H1 (cell line): ENCODE results near the gene RB1. TPM values are rescaled to one million over a fixed set of nuclear protein-coding genes. Genes with fewer than 3 reads are reported as not detected.

Experiments
- CTCF ChIA-PET: fragments of 300-600 bp; sonication (Branson Sonifier 250); formaldehyde crosslinking; loops from one replicate; lab custom pipeline; 2021; ENCODE audit not compliant: partially characterized antibody; lab: Charles Lee
- POLR2A ChIA-PET: fragments of 300-600 bp; sonication (Branson Sonifier 250); formaldehyde crosslinking; loops from one replicate; lab custom pipeline; 2021; ENCODE audit warnings: inconsistent platforms; ENCODE audit not compliant: partially characterized antibody; lab: Charles Lee
- DNase-seq, 2 experiments: peaks; one replicate each; pipeline versions ENCODE4 v3.0.0 to v3.0.0-alpha.2; 2010 to 2022; ENCODE audit warnings: low spot score in 2 of 2, low read depth in 1 of 2, mixed read lengths in 1 of 2
- FAIRE-seq: peaks from 2 replicates; lab custom pipeline; 2011; peaks lifted over from hg19 to GRCh38; lab: Jason Lieb, UNC
- H2AFZ ChIP-seq: 2 replicates; pipeline ENCODE4 v1.8.1; 2012; ENCODE audit warnings: low read length, inconsistent platforms
- H2AK5ac ChIP-seq: 2 replicates; pipeline ENCODE4 v1.6.1; 2013; ENCODE audit warnings: low read depth, low read length
- H2BK120ac ChIP-seq: replicated peaks from 2 replicates; pipeline ENCODE3; 2013; ENCODE audit warnings: low read depth, low read length, inconsistent platforms
- H2BK12ac ChIP-seq: 2 replicates; pipeline ENCODE4 v1.6.1; 2013; ENCODE audit warnings: low read depth, low read length
- H2BK15ac ChIP-seq: 2 replicates; pipeline ENCODE4 v1.6.1; 2013; ENCODE audit warnings: low read length
- H2BK20ac ChIP-seq: 2 replicates; pipeline ENCODE4 v1.6.1; 2013; ENCODE audit warnings: low read length
- H2BK5ac ChIP-seq: 2 replicates; pipeline ENCODE4 v1.6.1; 2013; ENCODE audit warnings: low read depth, low read length
- H3K14ac ChIP-seq: 2 replicates; pipeline ENCODE4 v1.6.1; 2013; ENCODE audit warnings: inconsistent platforms; ENCODE audit not compliant: insufficient read length
- H3K18ac ChIP-seq: 2 replicates; pipeline ENCODE4 v1.6.1; 2013; ENCODE audit warnings: low read length; ENCODE audit errors: extremely low read depth
- H3K23ac ChIP-seq: 2 replicates; pipeline ENCODE4 v1.6.1; 2013; ENCODE audit warnings: inconsistent platforms; ENCODE audit not compliant: insufficient read length
- H3K23me2 ChIP-seq: 2 replicates; pipeline ENCODE4 v1.6.1; 2013; ENCODE audit warnings: low read depth, low read length
- H3K27ac ChIP-seq: 2 replicates; pipeline ENCODE4 v1.6.1; 2011; ENCODE audit warnings: low read depth, low read length, inconsistent platforms
- H3K27me3 ChIP-seq, 4 experiments: replicated peaks in 1 of 4; 1 replicate in 1 of 4; 2 replicates in 3 of 4; pipeline versions ENCODE4 v1.6.1 to v1.8.1; 2011 to 2013; ENCODE audit warnings: low read length in 3 of 4, mild to moderate bottlenecking in 3 of 4, inconsistent platforms in 2 of 4, mixed read lengths in 2 of 4, moderate library complexity in 1 of 4; ENCODE audit not compliant: control insufficient read depth in 3 of 4, insufficient read depth in 3 of 4; ENCODE audit errors: extremely low read depth in 1 of 4
- H3K36me3 ChIP-seq, 4 experiments: 2 replicates each; pipeline versions ENCODE4 v1.6.1 to v1.8.1; 2011 to 2013; ENCODE audit warnings: mild to moderate bottlenecking in 4 of 4, low read length in 3 of 4, moderate library complexity in 2 of 4, control low read depth in 1 of 4, inconsistent platforms in 1 of 4; ENCODE audit not compliant: insufficient read depth in 4 of 4, control insufficient read depth in 2 of 4
- H3K4ac ChIP-seq: replicated peaks from 2 replicates; pipeline ENCODE3; 2013; ENCODE audit warnings: low read length, low read depth, mixed read lengths, inconsistent platforms; ENCODE audit not compliant: insufficient read length
- H3K4me1 ChIP-seq, 4 experiments: replicated peaks in 1 of 4; 1 replicate in 1 of 4; 2 replicates in 3 of 4; pipeline versions ENCODE4 v1.6.1 to v1.8.1; 2011 to 2013; ENCODE audit warnings: low read length in 3 of 4, inconsistent platforms in 2 of 4, mixed read lengths in 1 of 4; ENCODE audit not compliant: insufficient read depth in 4 of 4, control insufficient read depth in 3 of 4
- H3K4me2 ChIP-seq, 2 experiments: 2 replicates each; pipeline versions ENCODE4 v1.6.1 to v1.8.1; 2011 to 2013; ENCODE audit warnings: low read depth in 2 of 2, low read length in 2 of 2, control low read depth in 1 of 2, inconsistent platforms in 1 of 2, mild to moderate bottlenecking in 1 of 2; ENCODE audit not compliant: insufficient read depth in 1 of 2
- H3K4me3 ChIP-seq, 4 experiments: fragments of 200-600, 300-600 bp in 1 of 4; sonication (generic), shearing (Covaris generic), sonication (Bioruptor Twin) in 1 of 4; 2 replicates each; pipeline versions ENCODE4 v1.5.1 to v1.8.1; 2011 to 2016; ENCODE audit warnings: low read length in 4 of 4, low read depth in 3 of 4, control low read depth in 2 of 4, inconsistent platforms in 2 of 4, mild to moderate bottlenecking in 2 of 4, mixed read lengths in 1 of 4, moderate library complexity in 1 of 4; ENCODE audit not compliant: insufficient read depth in 2 of 4; ENCODE audit errors: extremely low read depth in 1 of 4
- H3K56ac ChIP-seq: replicated peaks from 2 replicates; pipeline ENCODE3; 2013; ENCODE audit warnings: low read depth, mild to moderate bottlenecking, mixed read lengths, low read length, inconsistent platforms; ENCODE audit not compliant: insufficient read length
- H3K79me1 ChIP-seq: 2 replicates; pipeline ENCODE4 v1.6.1; 2013; ENCODE audit warnings: low read depth, low read length, control low read depth
- H3K79me2 ChIP-seq, 2 experiments: 2 replicates each; pipeline versions ENCODE4 v1.6.1 to v1.8.1; 2012 to 2013; ENCODE audit warnings: low read length in 2 of 2, mild to moderate bottlenecking in 2 of 2, inconsistent platforms in 1 of 2; ENCODE audit not compliant: insufficient read depth in 2 of 2, control insufficient read depth in 1 of 2
- H3K9ac ChIP-seq, 4 experiments: replicated peaks in 1 of 4; 1 replicate in 1 of 4; 2 replicates in 3 of 4; pipeline versions ENCODE4 v1.6.1 to v1.8.1; 2011 to 2013; ENCODE audit warnings: low read depth in 3 of 4, low read length in 3 of 4, control low read depth in 2 of 4, mild to moderate bottlenecking in 2 of 4, moderate library complexity in 2 of 4, inconsistent platforms in 1 of 4; ENCODE audit errors: extremely low read depth in 1 of 4
- H3K9me3 ChIP-seq, 2 experiments: 2 replicates each; pipeline versions ENCODE4 v1.6.1 to v1.8.1; 2012 to 2013; ENCODE audit warnings: mild to moderate bottlenecking in 2 of 2, moderate library complexity in 2 of 2, control low read depth in 1 of 2, inconsistent platforms in 1 of 2, low read depth in 1 of 2, low read length in 1 of 2, mixed read lengths in 1 of 2; ENCODE audit not compliant: insufficient read depth in 2 of 2
- H4K20me1 ChIP-seq, 2 experiments: replicated peaks in 1 of 2; 2 replicates each; pipeline versions ENCODE3 to v1.8.1; 2011 to 2013; ENCODE audit warnings: inconsistent platforms in 2 of 2, low read length in 2 of 2, mild to moderate bottlenecking in 1 of 2; ENCODE audit not compliant: insufficient read depth in 2 of 2, control insufficient read depth in 1 of 2
- H4K5ac ChIP-seq: 2 replicates; pipeline ENCODE4 v1.6.1; 2013; ENCODE audit warnings: low read length, low read depth, mixed read lengths, inconsistent platforms; ENCODE audit not compliant: insufficient read length
- H4K8ac ChIP-seq: 2 replicates; pipeline ENCODE4 v1.8.0; 2013; ENCODE audit warnings: mild to moderate bottlenecking, moderate library complexity, low read length, inconsistent platforms; ENCODE audit not compliant: insufficient read depth; ENCODE audit errors: extremely low read depth
- H4K91ac ChIP-seq: replicated peaks from 2 replicates; pipeline ENCODE3; 2013; ENCODE audit warnings: low read length, mixed read lengths, inconsistent platforms; ENCODE audit not compliant: insufficient read length
- BCL11A ChIP-seq, 2 experiments: IDR thresholded peaks; one replicate each; pipeline ENCODE4 v1.6.1; 2011; ENCODE audit warnings: low read depth in 2 of 2, low read length in 2 of 2, mild to moderate bottlenecking in 2 of 2
- BRCA1 ChIP-seq: IDR thresholded peaks from 2 replicates; pipeline ENCODE4 v1.6.1; 2012; ENCODE audit warnings: low read depth, low read length, improper control_type of control experiment
- CBX8 ChIP-seq: fragments of 300-800, 300-1000 bp; sonication (generic); IDR thresholded peaks from 2 replicates; pipeline ENCODE4 v1.7.1; 2016; ENCODE audit warnings: low read depth, low read length, borderline replicate concordance
- CEBPB ChIP-seq: IDR thresholded peaks from 2 replicates; pipeline ENCODE4 v1.6.1; 2012; ENCODE audit warnings: low read depth, low read length
- CHD2 ChIP-seq: IDR thresholded peaks from 2 replicates; pipeline ENCODE4 v1.6.1; 2012; ENCODE audit warnings: low read length, improper control_type of control experiment
- GABPA ChIP-seq: IDR thresholded peaks from 2 replicates; pipeline ENCODE4 v1.6.1; 2011; ENCODE audit warnings: mild to moderate bottlenecking, low read length, moderate library complexity, borderline replicate concordance; ENCODE audit not compliant: insufficient read depth
- GTF2F1 ChIP-seq: IDR thresholded peaks from 2 replicates; pipeline ENCODE4 v1.6.1; 2012; ENCODE audit warnings: low read depth, low read length, improper control_type of control experiment, borderline replicate concordance
- KDM4A ChIP-seq: IDR thresholded peaks from one replicate; pipeline ENCODE4 v1.7.1; 2012; ENCODE audit warnings: low read depth, mild to moderate bottlenecking, moderate library complexity, low read length, inconsistent platforms; ENCODE audit not compliant: severe bottlenecking
- SP1 ChIP-seq: IDR thresholded peaks from 2 replicates; pipeline ENCODE4 v1.6.1; 2011; ENCODE audit warnings: low read depth, low read length
- SP4 ChIP-seq: IDR thresholded peaks from 2 replicates; pipeline ENCODE4 v1.6.1; 2012; ENCODE audit warnings: low read length, inconsistent platforms
- TAF1 ChIP-seq: IDR thresholded peaks from 2 replicates; pipeline ENCODE4 v1.6.1; 2011; ENCODE audit warnings: mild to moderate bottlenecking, low read depth, low read length
- YY1 ChIP-seq: IDR thresholded peaks from 2 replicates; pipeline ENCODE4 v1.6.1; 2011; ENCODE audit warnings: low read depth, mild to moderate bottlenecking, low read length
- WGBS, 2 experiments: shearing (Covaris generic) in 1 of 2; methylation state at CpG; one replicate each; pipeline versions ENCODE4 v1.1.6 to v1.1.7; 2013 to 2015; ENCODE audit warnings: low lambda C conversion rate in 2 of 2, mixed read lengths in 2 of 2, inconsistent platforms in 1 of 2, low coverage in 1 of 2, missing lambda C conversion rate in 1 of 2; ENCODE audit not compliant: insufficient replicate concordance in 2 of 2, insufficient coverage in 1 of 2, insufficient read length in 1 of 2; ENCODE audit errors: extremely low coverage in 1 of 2, missing lambda C conversion rate in 1 of 2; 5-methylcytosine and 5-hydroxymethylcytosine counted together
- polyA plus RNA-seq, 7 experiments: library from polyadenylated mRNA; depleted of rRNA in 3 of 7; stranded (reverse) in 5 of 7; unstranded in 2 of 7; fragments of >200 nt in 5 of 7; fragments of 200-250 nt in 2 of 7; gene quantifications; 1 replicate in 5 of 7; 2 replicates in 1 of 7; 4 replicates in 1 of 7; pipeline versions ENCODE4 v1.2.1 to v1.2.3, GENCODE V29; 2011 to 2013; ENCODE audit warnings: missing spikeins in 2 of 7, mixed read lengths in 2 of 7
- total RNA-seq: library from RNA; stranded (reverse); fragmentation: NEBNext Ultra II Directional; extraction: Animal tissue kit (Norgen Biotek cat#: 25700); gene quantifications from 2 replicates; pipeline ENCODE4 v1.2.1, GENCODE V29; 2021

RB1 gene
- total and polyA plus RNA-seq, 2 of the 8 experiments (the other 6 are each of a cell fraction or from before 2014, with no cell fraction given), result 4.1 to 17.5 TPM

- no peak overlapping the region for H3K4me3 ChIP-seq
- no peaks in the 10 kb centered on the region for H3K9me3 ChIP-seq
- H4K8ac ChIP-seq, result no peak overlapping the region
- H3K23ac ChIP-seq, result no peak overlapping the region
- H2BK120ac ChIP-seq, result no peak overlapping the region
- H4K5ac ChIP-seq, result no peak overlapping the region
- no peak overlapping the region for H3K18ac ChIP-seq
- ChIA-PET POLR2A (no interaction called here), CTCF (interaction anchor here (0.6 kb wide), 1 partner anchor 832 kb away, joined by 3 read pairs; no protein-coding TSS in a partner anchor)
- no peak overlapping the region for H4K91ac ChIP-seq
- no peaks in the 10 kb centered on the region for H4K20me1 ChIP-seq
- no peak for FAIRE-seq
- no peak overlapping the region for H2BK20ac ChIP-seq
- WGBS, 2 experiments, result 88% methylated on average over 2 of the region's 2 CpGs; no CpG with 5 or more reads in 1 of the 2 experiments
- no peaks in the 10 kb centered on the region for H3K27me3 ChIP-seq
- no peaks in the 10 kb centered on the region for H3K23me2 ChIP-seq
- H3K79me2 ChIP-seq, result no peaks in the 10 kb centered on the region
- H3K4me1 ChIP-seq, result no peaks in the 10 kb centered on the region
- H3K4me2 ChIP-seq, result no peak overlapping the region
- no peak overlapping the region for H2BK15ac ChIP-seq
- H2AFZ ChIP-seq, result no peak overlapping the region
- no peak for DNase-seq
- H3K9ac ChIP-seq, result no peak overlapping the region
- no peak overlapping the region for H2BK12ac ChIP-seq
- no peak overlapping the region for H3K56ac ChIP-seq
- H3K36me3 ChIP-seq, result no peaks in the 10 kb centered on the region
- H3K4ac ChIP-seq, result no peak overlapping the region
- H3K14ac ChIP-seq, result no peak overlapping the region
- no peak overlapping the region for H2AK5ac ChIP-seq
- H3K79me1 ChIP-seq, result no peaks in the 10 kb centered on the region
- no peak overlapping the region for H3K27ac ChIP-seq
- no peak overlapping the region for H2BK5ac ChIP-seq
- no peak for TF ChIP-seq GABPA
- no peak for TF ChIP-seq SP1
- TF ChIP-seq BCL11A (IDR thresholded peaks at IDR 0.05; ENCODE audit: low read depth in 2 of 2, low read length in 2 of 2), result no peak
- TF ChIP-seq TAF1, result no peak
- TF ChIP-seq GTF2F1, result no peak
- TF ChIP-seq CBX8, result no peak
- no peak for TF ChIP-seq KDM4A
- no peak for TF ChIP-seq SP4
- no peak for TF ChIP-seq CHD2
- TF ChIP-seq CEBPB, result no peak
- TF ChIP-seq YY1, result no peak
- TF ChIP-seq BRCA1, result no peak
- TF ChIP-seq, all 59 proteins: peak for 0
Observed at GRCh38 chr13:48431987-48432615, 128.6 kb downstream of the RB1 start.
